Measurements from ENCODE around the gene MLF2.

DNA sequence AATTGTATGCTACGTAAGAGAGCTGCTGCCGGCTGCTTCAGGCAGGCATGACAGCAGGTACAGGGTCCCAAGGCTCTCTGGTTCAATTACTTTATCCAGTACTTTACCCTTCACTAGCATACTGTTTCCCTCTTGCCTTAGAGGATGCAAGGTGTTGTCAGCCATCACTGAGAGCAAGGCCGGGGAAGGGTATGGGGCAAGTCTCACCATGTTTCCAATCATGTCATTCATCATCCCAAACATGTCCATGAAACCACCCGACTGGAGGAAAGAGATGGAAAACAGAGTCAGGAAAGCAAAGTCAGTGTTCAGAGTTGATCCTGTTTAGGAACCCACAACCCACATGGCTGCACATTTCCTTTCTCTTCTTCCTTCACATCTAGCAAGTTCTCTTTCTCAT, 2.4 kb downstream of the MLF2 start:
- TF ChIP-seq POLR2A (IDR thresholded peaks at IDR 0.05) (no peak), CTCF (IDR thresholded peaks at IDR 0.05) (no peak)

All from adrenal gland (tissue), 5 donors.